GM04504 (cell line): Measurements from ENCODE around the gene EEFSEC.

Experiments used
- DNase-seq: peaks from one replicate; pipeline ENCODE4 v3.0.0-alpha.2; 2012; ENCODE audit warnings: low read depth

Gene EEFSEC

GRCh38 chr3:128316481-128316891 is 163.2 kb downstream of the EEFSEC start:
- DNase-seq: no peak

- DNase-seq: no peak
Measured at GRCh38 chr3:128317101-128317697, 163.9 kb downstream of the EEFSEC start.

- no peak for DNase-seq
Measured at GRCh38 chr3:128317698-128318231, 164.5 kb downstream of the EEFSEC start.

GRCh38 chr3:128318275-128318941 is 165.1 kb downstream of the EEFSEC start:
- no peak for DNase-seq

GRCh38 chr3:128319107-128319506 is 165.8 kb downstream of the EEFSEC start:
- no peak for DNase-seq

GRCh38 chr3:128319741-128320141 is 166.5 kb downstream of the EEFSEC start:
- DNase-seq: no peak

- DNase-seq: no peak
Measured at GRCh38 chr3:128320551-128321340, 167.5 kb downstream of the EEFSEC start.

GRCh38 chr3:128321418-128321817 is 168.1 kb downstream of the EEFSEC start:
- no peak for DNase-seq

GRCh38 chr3:128322030-128323022 is 169.0 kb downstream of the EEFSEC start:
- DNase-seq: peak; percentile 13

- DNase-seq: no peak
Measured at GRCh38 chr3:128323206-128324081, 170.2 kb downstream of the EEFSEC start.

GRCh38 chr3:128324911-128325592 is 171.8 kb downstream of the EEFSEC start:
- DNase-seq: no peak

GRCh38 chr3:128326051-128326823 is 173.0 kb downstream of the EEFSEC start:
- no peak for DNase-seq

GRCh38 chr3:128327606-128328031 is 174.3 kb downstream of the EEFSEC start:
- DNase-seq: no peak

GRCh38 chr3:128328546-128329458 is 175.5 kb downstream of the EEFSEC start:
- DNase-seq: no peak

- no peak for DNase-seq
Measured at GRCh38 chr3:128329491-128330213, 176.4 kb downstream of the EEFSEC start.

- DNase-seq: no peak
Measured at GRCh38 chr3:128330214-128330842, 177.0 kb downstream of the EEFSEC start.

GRCh38 chr3:128334086-128334645 is 180.9 kb downstream of the EEFSEC start:
- no peak for DNase-seq
